Testis (tissue), 2 donors: ENCODE results near the gene HOXC6.

ENCODE experiments used
- CTCF ChIP-seq, 3 experiments: fragments of 450-650 bp in 2 of 3; fragments of 200-600 bp in 1 of 3; sonication (generic) in 1 of 3; IDR thresholded peaks; one replicate each; pipeline ENCODE4 v1.5.1; 2016 to 2019; ENCODE audit warnings: antibody characterized with exemption in 3 of 3, mild to moderate bottlenecking in 2 of 3, moderate library complexity in 1 of 3
- POLR2A ChIP-seq: fragments of 450-650 bp; IDR thresholded peaks from one replicate; pipeline ENCODE4 v1.6.1; 2017; ENCODE audit warnings: antibody characterized with exemption, mild to moderate bottlenecking, moderate library complexity

GRCh38 chr12:54015018-54015931, 13.0 kb upstream of the HOXC6 start:
- TF ChIP-seq CTCF (IDR thresholded peaks at IDR 0.05) (no peak), POLR2A (no peak)
